ENCODE measurements around the gene LRPPRC. TPM values are rescaled to one million over a fixed set of nuclear protein-coding genes. Genes with fewer than 3 reads are reported as not detected.
"Not testable (repeated sequence)": the region's sequence is repeated elsewhere in the genome, so short reads cannot be mapped to it uniquely, and the experiment has no call there.

LRPPRC gene
- total RNA-seq, 1 experiment from 2014 or later = 253 TPM

DNA sequence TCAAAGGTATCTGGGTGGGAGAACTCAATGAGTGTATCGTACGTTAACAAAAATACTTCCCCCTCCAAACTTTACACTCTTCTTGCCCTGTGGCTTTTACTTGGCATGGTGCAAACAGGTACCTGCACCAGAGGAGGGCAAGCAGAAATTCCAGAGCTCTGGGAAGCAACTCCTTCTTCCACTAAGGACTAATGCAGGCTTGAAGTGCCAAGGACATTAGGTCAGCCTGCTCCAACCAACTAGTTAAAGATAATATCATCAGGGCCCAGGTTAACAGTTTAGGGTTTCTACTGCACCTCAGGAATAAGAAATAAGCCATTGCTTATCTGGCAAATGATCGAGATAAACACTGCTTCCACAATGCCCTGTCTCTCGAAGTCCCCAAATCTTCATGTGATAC lies 70.4 kb downstream of the LRPPRC start (continued):
- TF ChIP-seq, protein P1, sequence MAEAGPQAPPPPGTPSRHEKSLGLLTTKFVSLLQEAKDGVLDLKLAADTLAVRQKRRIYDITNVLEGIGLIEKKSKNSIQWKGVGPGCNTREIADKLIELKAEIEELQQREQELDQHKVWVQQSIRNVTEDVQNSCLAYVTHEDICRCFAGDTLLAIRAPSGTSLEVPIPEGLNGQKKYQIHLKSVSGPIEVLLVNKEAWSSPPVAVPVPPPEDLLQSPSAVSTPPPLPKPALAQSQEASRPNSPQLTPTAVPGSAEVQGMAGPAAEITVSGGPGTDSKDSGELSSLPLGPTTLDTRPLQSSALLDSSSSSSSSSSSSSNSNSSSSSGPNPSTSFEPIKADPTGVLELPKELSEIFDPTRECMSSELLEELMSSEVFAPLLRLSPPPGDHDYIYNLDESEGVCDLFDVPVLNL (CRISPR knock-in tag; IDR thresholded peaks at IDR 0.05; ENCODE audit: borderline replicate concordance, low read depth) = no peak
- TF ChIP-seq, protein P2, sequence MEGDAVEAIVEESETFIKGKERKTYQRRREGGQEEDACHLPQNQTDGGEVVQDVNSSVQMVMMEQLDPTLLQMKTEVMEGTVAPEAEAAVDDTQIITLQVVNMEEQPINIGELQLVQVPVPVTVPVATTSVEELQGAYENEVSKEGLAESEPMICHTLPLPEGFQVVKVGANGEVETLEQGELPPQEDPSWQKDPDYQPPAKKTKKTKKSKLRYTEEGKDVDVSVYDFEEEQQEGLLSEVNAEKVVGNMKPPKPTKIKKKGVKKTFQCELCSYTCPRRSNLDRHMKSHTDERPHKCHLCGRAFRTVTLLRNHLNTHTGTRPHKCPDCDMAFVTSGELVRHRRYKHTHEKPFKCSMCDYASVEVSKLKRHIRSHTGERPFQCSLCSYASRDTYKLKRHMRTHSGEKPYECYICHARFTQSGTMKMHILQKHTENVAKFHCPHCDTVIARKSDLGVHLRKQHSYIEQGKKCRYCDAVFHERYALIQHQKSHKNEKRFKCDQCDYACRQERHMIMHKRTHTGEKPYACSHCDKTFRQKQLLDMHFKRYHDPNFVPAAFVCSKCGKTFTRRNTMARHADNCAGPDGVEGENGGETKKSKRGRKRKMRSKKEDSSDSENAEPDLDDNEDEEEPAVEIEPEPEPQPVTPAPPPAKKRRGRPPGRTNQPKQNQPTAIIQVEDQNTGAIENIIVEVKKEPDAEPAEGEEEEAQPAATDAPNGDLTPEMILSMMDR (IDR thresholded peaks at IDR 0.05) = no peak
- TF ChIP-seq, protein P3, sequence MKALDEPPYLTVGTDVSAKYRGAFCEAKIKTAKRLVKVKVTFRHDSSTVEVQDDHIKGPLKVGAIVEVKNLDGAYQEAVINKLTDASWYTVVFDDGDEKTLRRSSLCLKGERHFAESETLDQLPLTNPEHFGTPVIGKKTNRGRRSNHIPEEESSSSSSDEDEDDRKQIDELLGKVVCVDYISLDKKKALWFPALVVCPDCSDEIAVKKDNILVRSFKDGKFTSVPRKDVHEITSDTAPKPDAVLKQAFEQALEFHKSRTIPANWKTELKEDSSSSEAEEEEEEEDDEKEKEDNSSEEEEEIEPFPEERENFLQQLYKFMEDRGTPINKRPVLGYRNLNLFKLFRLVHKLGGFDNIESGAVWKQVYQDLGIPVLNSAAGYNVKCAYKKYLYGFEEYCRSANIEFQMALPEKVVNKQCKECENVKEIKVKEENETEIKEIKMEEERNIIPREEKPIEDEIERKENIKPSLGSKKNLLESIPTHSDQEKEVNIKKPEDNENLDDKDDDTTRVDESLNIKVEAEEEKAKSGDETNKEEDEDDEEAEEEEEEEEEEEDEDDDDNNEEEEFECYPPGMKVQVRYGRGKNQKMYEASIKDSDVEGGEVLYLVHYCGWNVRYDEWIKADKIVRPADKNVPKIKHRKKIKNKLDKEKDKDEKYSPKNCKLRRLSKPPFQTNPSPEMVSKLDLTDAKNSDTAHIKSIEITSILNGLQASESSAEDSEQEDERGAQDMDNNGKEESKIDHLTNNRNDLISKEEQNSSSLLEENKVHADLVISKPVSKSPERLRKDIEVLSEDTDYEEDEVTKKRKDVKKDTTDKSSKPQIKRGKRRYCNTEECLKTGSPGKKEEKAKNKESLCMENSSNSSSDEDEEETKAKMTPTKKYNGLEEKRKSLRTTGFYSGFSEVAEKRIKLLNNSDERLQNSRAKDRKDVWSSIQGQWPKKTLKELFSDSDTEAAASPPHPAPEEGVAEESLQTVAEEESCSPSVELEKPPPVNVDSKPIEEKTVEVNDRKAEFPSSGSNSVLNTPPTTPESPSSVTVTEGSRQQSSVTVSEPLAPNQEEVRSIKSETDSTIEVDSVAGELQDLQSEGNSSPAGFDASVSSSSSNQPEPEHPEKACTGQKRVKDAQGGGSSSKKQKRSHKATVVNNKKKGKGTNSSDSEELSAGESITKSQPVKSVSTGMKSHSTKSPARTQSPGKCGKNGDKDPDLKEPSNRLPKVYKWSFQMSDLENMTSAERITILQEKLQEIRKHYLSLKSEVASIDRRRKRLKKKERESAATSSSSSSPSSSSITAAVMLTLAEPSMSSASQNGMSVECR (CRISPR knock-in tag; IDR thresholded peaks at IDR 0.05; ENCODE audit: borderline replicate concordance) = no peak
- TF ChIP-seq NR2C2 (CRISPR knock-in tag; IDR thresholded peaks at IDR 0.05) (no peak), ZBTB21 (CRISPR knock-in tag; IDR thresholded peaks at IDR 0.05; ENCODE audit: borderline replicate concordance) (no peak)
- TF ChIP-seq, protein P4, sequence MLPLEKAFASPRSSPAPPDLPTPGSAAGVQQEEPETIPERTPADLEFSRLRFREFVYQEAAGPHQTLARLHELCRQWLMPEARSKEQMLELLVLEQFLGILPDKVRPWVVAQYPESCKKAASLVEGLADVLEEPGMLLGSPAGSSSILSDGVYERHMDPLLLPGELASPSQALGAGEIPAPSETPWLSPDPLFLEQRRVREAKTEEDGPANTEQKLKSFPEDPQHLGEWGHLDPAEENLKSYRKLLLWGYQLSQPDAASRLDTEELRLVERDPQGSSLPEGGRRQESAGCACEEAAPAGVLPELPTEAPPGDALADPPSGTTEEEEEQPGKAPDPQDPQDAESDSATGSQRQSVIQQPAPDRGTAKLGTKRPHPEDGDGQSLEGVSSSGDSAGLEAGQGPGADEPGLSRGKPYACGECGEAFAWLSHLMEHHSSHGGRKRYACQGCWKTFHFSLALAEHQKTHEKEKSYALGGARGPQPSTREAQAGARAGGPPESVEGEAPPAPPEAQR (CRISPR knock-in tag; IDR thresholded peaks at IDR 0.05) = no peak

DNA sequence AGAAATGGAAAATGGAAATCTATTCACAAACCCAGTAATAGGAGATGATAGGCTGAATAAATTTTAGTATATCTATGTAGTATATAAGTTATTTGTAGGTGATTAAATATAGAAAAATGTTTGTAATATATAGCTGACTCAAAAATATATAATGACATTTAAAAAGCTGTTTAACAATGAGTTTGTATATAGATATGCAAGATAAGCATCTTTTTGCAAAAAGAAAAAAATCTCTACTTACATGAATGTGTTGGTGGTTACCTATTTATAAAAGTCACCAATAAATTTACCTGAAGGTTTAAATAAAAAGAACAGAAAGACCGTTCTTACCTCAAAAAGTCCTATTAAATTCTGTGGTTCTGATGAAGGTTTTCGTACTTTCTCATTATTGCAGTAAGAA lies 71.3 kb downstream of the LRPPRC start:
- TF ChIP-seq FOXJ3 (CRISPR knock-in tag; IDR thresholded peaks at IDR 0.05; ENCODE audit: borderline replicate concordance) (no peak), ZNF423 (CRISPR knock-in tag; IDR thresholded peaks at IDR 0.05) (no peak), MYBL2 (CRISPR knock-in tag; IDR thresholded peaks at IDR 0.05) (no peak), KAT7 (CRISPR knock-in tag; IDR thresholded peaks at IDR 0.05; ENCODE audit: borderline replicate concordance) (no peak), ZBTB21 (CRISPR knock-in tag; IDR thresholded peaks at IDR 0.05; ENCODE audit: borderline replicate concordance) (no peak)
- TF ChIP-seq, protein P5, sequence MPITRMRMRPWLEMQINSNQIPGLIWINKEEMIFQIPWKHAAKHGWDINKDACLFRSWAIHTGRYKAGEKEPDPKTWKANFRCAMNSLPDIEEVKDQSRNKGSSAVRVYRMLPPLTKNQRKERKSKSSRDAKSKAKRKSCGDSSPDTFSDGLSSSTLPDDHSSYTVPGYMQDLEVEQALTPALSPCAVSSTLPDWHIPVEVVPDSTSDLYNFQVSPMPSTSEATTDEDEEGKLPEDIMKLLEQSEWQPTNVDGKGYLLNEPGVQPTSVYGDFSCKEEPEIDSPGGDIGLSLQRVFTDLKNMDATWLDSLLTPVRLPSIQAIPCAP (CRISPR knock-in tag; IDR thresholded peaks at IDR 0.05) = no peak
- TF ChIP-seq, protein P6, sequence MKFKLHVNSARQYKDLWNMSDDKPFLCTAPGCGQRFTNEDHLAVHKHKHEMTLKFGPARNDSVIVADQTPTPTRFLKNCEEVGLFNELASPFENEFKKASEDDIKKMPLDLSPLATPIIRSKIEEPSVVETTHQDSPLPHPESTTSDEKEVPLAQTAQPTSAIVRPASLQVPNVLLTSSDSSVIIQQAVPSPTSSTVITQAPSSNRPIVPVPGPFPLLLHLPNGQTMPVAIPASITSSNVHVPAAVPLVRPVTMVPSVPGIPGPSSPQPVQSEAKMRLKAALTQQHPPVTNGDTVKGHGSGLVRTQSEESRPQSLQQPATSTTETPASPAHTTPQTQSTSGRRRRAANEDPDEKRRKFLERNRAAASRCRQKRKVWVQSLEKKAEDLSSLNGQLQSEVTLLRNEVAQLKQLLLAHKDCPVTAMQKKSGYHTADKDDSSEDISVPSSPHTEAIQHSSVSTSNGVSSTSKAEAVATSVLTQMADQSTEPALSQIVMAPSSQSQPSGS (CRISPR knock-in tag; IDR thresholded peaks at IDR 0.05; ENCODE audit: borderline replicate concordance, low read depth) = no peak
- Mint-ChIP-seq H3K4me1 (no peaks in the 10 kb centered on the region), H3K27me3 (ENCODE audit: low read depth) (no peaks in the 10 kb centered on the region), H3K36me3 (peaks cover 66% of the 10 kb centered on the region), H3K27ac (no peak overlapping the region), H3K9me3 (no peaks in the 10 kb centered on the region), H3K4me3 (no peak overlapping the region)
- ChIA-PET POLR2A (no interaction called here), CTCF (no interaction called here)
- DNase-seq (ENCODE audit: low spot score) = no peak
- ATAC-seq = no peak

DNA sequence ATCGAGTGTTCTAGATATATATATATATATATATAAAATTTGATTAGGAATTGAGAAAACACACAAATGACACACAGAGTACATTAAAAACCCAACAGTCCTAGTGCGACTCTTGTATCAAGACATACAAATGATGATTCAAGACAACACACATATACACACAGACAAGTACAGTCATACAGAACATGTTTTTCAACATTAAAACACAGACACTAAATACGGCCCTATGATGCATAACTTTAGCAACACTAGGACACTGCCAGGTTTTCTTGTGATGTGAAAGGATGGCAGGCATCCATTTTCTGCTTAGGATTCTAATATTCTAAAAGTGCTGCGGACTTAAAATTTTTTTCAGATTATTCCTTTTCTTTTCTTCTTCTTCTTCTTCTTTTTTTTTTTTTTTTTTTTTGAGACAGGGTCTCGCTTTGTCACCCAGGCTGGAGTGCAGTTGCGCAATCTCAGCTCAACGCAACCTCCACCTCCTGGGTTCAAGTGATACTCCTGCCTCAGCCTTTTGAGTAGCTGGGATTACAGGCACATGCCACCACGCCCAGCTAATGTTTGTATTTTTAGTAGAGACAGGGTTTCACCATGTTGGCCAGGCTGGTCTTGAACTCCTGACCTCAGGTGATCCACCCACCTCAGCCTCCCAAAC lies 84.5 kb downstream of the LRPPRC start:
- DNase-seq (ENCODE audit: low spot score); H3K27ac Mint-ChIP-seq; H3K4me3 Mint-ChIP-seq; POLR2A ChIA-PET; H3K4me1 Mint-ChIP-seq; ATAC-seq; CTCF ChIA-PET; H3K27me3 Mint-ChIP-seq (ENCODE audit: low read depth); H3K9me3 Mint-ChIP-seq: not testable (repeated sequence)
- H3K36me3 Mint-ChIP-seq = peaks cover 52% of the 10 kb centered on the region
